Transverse colon (tissue), 4 donors: Measurements from ENCODE around the gene TDRD3. TPM values are rescaled to one million over a fixed set of nuclear protein-coding genes. Genes with fewer than 3 reads are reported as not detected.

ENCODE experiments used
- DNase-seq: peaks from one replicate; pipeline ENCODE4 v3.0.0-alpha.2; 2019
- H3K27ac ChIP-seq, 4 donors: fragments of 200-600 bp; sonication (generic); 2 replicates each; pipeline ENCODE4 v1.5.1; 2016 to 2018; ENCODE audit warnings: inconsistent platforms in 4 of 4
- H3K27me3 ChIP-seq: fragments of 200-600 bp; sonication (generic); 2 replicates; pipeline ENCODE4 v1.5.1; 2017; ENCODE audit warnings: inconsistent platforms
- H3K36me3 ChIP-seq, 4 donors: fragments of 200-600 bp; sonication (generic); 2 replicates each; pipeline ENCODE4 v1.5.1; 2017 to 2019; ENCODE audit warnings: inconsistent platforms in 4 of 4
- H3K4me1 ChIP-seq, 4 donors: fragments of 200-600 bp; sonication (generic); 2 replicates each; pipeline ENCODE4 v1.5.1; 2017 to 2020; ENCODE audit warnings: inconsistent platforms in 4 of 4
- H3K4me3 ChIP-seq, 4 donors: fragments of 200-600 bp; sonication (generic); 1 replicate in 1 of 4; 2 replicates in 3 of 4; pipeline versions ENCODE4 v1.5.1 to v1.6.1; 2017 to 2019; ENCODE audit warnings: inconsistent platforms in 4 of 4
- H3K9me3 ChIP-seq, 2 donors: fragments of 200-600 bp; sonication (generic); 2 replicates each; pipeline ENCODE4 v1.5.1; 2017 to 2019; ENCODE audit warnings: inconsistent platforms in 2 of 2
- CTCF ChIP-seq, 5 experiments: fragments of 200-600 bp in 3 of 5; fragments of 450-650 bp in 2 of 5; sonication (generic) in 3 of 5; IDR thresholded peaks; 1 replicate in 2 of 5; 2 replicates in 3 of 5; pipeline ENCODE4 v1.5.1; 2016 to 2017; ENCODE audit warnings: antibody characterized with exemption in 5 of 5, inconsistent platforms in 3 of 5, mild to moderate bottlenecking in 2 of 5, moderate library complexity in 1 of 5
- EP300 ChIP-seq: sonication (generic); formaldehyde crosslinking; IDR thresholded peaks from one replicate; pipeline ENCODE4 v1.6.1; 2017; ENCODE audit warnings: antibody characterized with exemption, low read depth
- POLR2A ChIP-seq: fragments of 450-650 bp; IDR thresholded peaks from one replicate; pipeline ENCODE4 v1.6.1; 2016; ENCODE audit warnings: antibody characterized with exemption, mild to moderate bottlenecking, moderate library complexity
- POLR2AphosphoS5 ChIP-seq, 3 donors: sonication (generic); formaldehyde crosslinking; IDR thresholded peaks; one replicate each; pipeline ENCODE4 v1.6.1; 2016; ENCODE audit warnings: antibody characterized with exemption in 3 of 3
- WGBS, 2 donors: methylation state at CpG; one replicate each; pipeline ENCODE4 v1.1.5; 2018; ENCODE audit warnings: low coverage in 1 of 2; 5-methylcytosine and 5-hydroxymethylcytosine counted together
- in situ Hi-C, 4 donors: fragments of 200-750 bp; cut with MboI; loops; one replicate each; pipeline versions ENCODE4 v1.15.0 to v1.15.1; 2017; ENCODE audit warnings: low sequenced_read_pairs in 3 of 4, low pct_ligation_motif_present in 1 of 4, low pct_unique_long_range_greater_than_20kb in 1 of 4
- intact Hi-C: fragments of 100-400 bp; cut with DNase I; formaldehyde crosslinking; loops from one replicate; pipeline ENCODE4 v1.15.1; 2023; ENCODE audit warnings: low total_unique reads
- total RNA-seq, 4 donors: library from RNA; depleted of rRNA; stranded (reverse); fragments of >200 nt; gene quantifications; one replicate each; pipeline ENCODE4 v1.1.0, GENCODE V29; 2016

The TDRD3 gene
- total RNA-seq, 4 donors from 2014 or later: 20.9 to 73.4 (median 33.9) TPM

DNA sequence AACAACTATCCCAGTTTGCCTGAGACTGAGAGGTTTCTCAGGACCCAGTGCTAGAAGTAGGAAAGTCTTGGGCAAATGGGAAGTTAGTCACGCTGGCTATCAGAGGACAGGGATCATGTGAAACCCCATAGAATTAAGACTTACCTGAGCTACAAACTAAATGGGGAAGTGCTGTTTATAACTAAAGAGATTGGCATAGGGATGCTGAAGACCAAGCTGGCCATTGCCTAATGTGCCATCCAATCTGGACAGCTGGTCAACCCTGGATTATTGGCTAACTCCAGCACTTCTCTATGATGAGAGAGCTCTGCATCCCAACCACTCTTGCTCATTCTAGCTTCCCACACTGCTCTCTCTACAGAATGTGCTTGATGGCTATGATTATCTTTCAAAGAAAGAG is 216.1 kb downstream of the TDRD3 start:
- Histone ChIP-seq H3K36me3 (no peaks in the 10 kb centered on the region), H3K4me1 (no peaks in the 10 kb centered on the region), H3K27me3 (peaks cover 5% of the 10 kb centered on the region), H3K27ac (no peak overlapping the region), H3K4me3 (no peak overlapping the region), H3K9me3 (no peaks in the 10 kb centered on the region)
- DNase-seq: no peak
- intact Hi-C loops: no loop called here
- in situ Hi-C loops: no loop called here
- 90 to 100% methylated on average over 1 of the region's 1 CpG for WGBS, 2 donors
- TF ChIP-seq EP300 (no peak), POLR2AphosphoS5 (IDR thresholded peaks at IDR 0.05) (no peak), CTCF (IDR thresholded peaks at IDR 0.05) (no peak), POLR2A (no peak)

GRCh38 chr13:60617991-60618733 is 221.1 kb downstream of the TDRD3 start:
- in situ Hi-C loops: no loop called here
- no peak overlapping the region for H3K27ac ChIP-seq
- H3K27me3 ChIP-seq: peaks cover 5% of the 10 kb centered on the region
- TF ChIP-seq POLR2AphosphoS5 (IDR thresholded peaks at IDR 0.05): no peak
- no peak for TF ChIP-seq POLR2A
- peak in 2 of 5 experiments; percentile 24 to 35 for TF ChIP-seq CTCF (IDR thresholded peaks at IDR 0.05)
- no peaks in the 10 kb centered on the region for H3K4me1 ChIP-seq
- H3K9me3 ChIP-seq: no peaks in the 10 kb centered on the region
- WGBS, 2 donors: 77% methylated on average over 3 to 4 of the region's 4 CpGs
- no peak for DNase-seq
- intact Hi-C loops: no loop called here
- no peak overlapping the region for H3K4me3 ChIP-seq
- no peaks in the 10 kb centered on the region for H3K36me3 ChIP-seq

GRCh38 chr13:60619461-60619860 is 222.4 kb downstream of the TDRD3 start:
- peaks cover 5% of the 10 kb centered on the region for H3K27me3 ChIP-seq
- no peak for DNase-seq
- TF ChIP-seq EP300 (no peak), CTCF (IDR thresholded peaks at IDR 0.05) (no peak), POLR2AphosphoS5 (IDR thresholded peaks at IDR 0.05) (no peak), POLR2A (no peak)
- in situ Hi-C loops (no loop called here), intact Hi-C loops (no loop called here)
- H3K4me3 ChIP-seq: no peak overlapping the region
- no peak overlapping the region for H3K27ac ChIP-seq
- WGBS, 2 donors: 76 to 86% methylated on average over 1 to 2 of the region's 2 CpGs
- H3K36me3 ChIP-seq: no peaks in the 10 kb centered on the region
- no peaks in the 10 kb centered on the region for H3K4me1 ChIP-seq
- no peaks in the 10 kb centered on the region for H3K9me3 ChIP-seq

GRCh38 chr13:60620611-60621395 is 223.8 kb downstream of the TDRD3 start:
- intact Hi-C loops: no loop called here
- Histone ChIP-seq H3K36me3 (no peaks in the 10 kb centered on the region), H3K27ac (no peak overlapping the region), H3K27me3 (peaks cover 5% of the 10 kb centered on the region), H3K4me1 (no peaks in the 10 kb centered on the region), H3K9me3 (no peaks in the 10 kb centered on the region), H3K4me3 (no peak overlapping the region)
- TF ChIP-seq POLR2A (no peak), EP300 (no peak), CTCF (IDR thresholded peaks at IDR 0.05) (no peak), POLR2AphosphoS5 (IDR thresholded peaks at IDR 0.05) (no peak)
- in situ Hi-C loops: no loop called here
- WGBS, 2 donors: 62 to 71% methylated on average over 5 of the region's 5 CpGs
- DNase-seq: no peak
